NT2/D1 (cell line): ENCODE results near the gene CHRNB4.

ENCODE experiments used
- DNase-seq: peaks from one replicate; pipeline ENCODE4 v3.0.0-alpha.2; 2011; ENCODE audit warnings: low read depth, low spot score
- H3K27me3 ChIP-seq: 2 replicates; pipeline ENCODE4 v1.6.0; 2011; ENCODE audit warnings: mild to moderate bottlenecking; ENCODE audit not compliant: insufficient read length, insufficient read depth
- H3K36me3 ChIP-seq: 2 replicates; pipeline ENCODE4 v1.6.1; 2011; ENCODE audit warnings: mild to moderate bottlenecking, low read length, mixed read lengths; ENCODE audit not compliant: insufficient read depth, insufficient read length
- H3K4me1 ChIP-seq: 2 replicates; pipeline ENCODE4 v1.5.1; 2011; ENCODE audit not compliant: insufficient read depth, insufficient read length
- H3K4me3 ChIP-seq: 2 replicates; pipeline ENCODE4 v1.5.1; 2011; ENCODE audit warnings: low read depth; ENCODE audit not compliant: insufficient read length
- H3K9ac ChIP-seq: 2 replicates; pipeline ENCODE4 v1.6.0; 2011; ENCODE audit warnings: low read depth; ENCODE audit not compliant: insufficient read length
- H3K9me3 ChIP-seq: 2 replicates; pipeline ENCODE4 v1.5.1; 2011; ENCODE audit warnings: mild to moderate bottlenecking, low read length; ENCODE audit not compliant: insufficient read depth
- SUZ12 ChIP-seq: IDR thresholded peaks from 2 replicates; pipeline ENCODE4 v1.6.1; 2011; ENCODE audit not compliant: insufficient read length, insufficient read depth; ENCODE audit errors: extremely low read depth
- YY1 ChIP-seq: IDR thresholded peaks from 2 replicates; pipeline ENCODE4 v1.6.1; 2011; ENCODE audit not compliant: insufficient read length, insufficient read depth
- ZNF274 ChIP-seq: IDR thresholded peaks from 2 replicates; pipeline ENCODE4 v1.6.1; 2011; ENCODE audit warnings: mild to moderate bottlenecking, low read depth, low read length

CHRNB4 gene

DNA sequence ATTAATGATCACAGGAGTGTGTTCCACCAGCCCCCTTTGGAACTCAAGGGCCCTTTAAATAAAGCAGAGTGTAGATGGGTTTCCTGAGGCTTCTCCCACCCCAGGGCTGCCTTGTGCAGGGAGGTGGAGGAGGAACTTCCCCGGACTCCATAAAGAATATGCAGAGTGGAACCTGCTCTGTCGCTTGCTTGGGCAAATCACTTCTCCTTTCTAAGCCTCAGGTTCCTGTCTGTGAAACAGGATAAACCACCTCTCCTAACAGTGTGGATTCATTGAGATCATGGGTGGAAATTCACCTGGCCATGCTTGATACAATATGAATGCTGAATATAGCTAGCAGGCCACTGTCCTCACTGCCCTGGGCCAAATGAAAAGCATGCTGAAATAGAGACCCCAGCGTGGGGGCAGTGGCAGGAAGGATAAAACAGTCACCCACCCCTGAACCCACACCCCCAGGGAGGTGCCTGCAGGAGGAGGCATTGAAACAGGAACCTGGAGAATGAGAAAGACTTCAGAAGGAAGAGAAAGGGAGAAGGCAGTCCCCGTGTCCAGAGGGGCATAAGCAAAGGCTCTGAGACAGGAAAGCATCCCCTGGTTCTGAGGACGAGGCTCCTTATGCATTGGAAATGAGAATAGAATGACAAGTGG is 41.1 kb upstream of the CHRNB4 start:
- Histone ChIP-seq H3K4me3 (no peak overlapping the region), H3K9ac (no peak overlapping the region), H3K27me3 (peaks cover 4% of the 10 kb centered on the region), H3K4me1 (no peaks in the 10 kb centered on the region), H3K36me3 (no peaks in the 10 kb centered on the region), H3K9me3 (no peaks in the 10 kb centered on the region)
- DNase-seq = no peak
- no peak for TF ChIP-seq YY1
- TF ChIP-seq SUZ12 = no peak
- no peak for TF ChIP-seq ZNF274

DNA sequence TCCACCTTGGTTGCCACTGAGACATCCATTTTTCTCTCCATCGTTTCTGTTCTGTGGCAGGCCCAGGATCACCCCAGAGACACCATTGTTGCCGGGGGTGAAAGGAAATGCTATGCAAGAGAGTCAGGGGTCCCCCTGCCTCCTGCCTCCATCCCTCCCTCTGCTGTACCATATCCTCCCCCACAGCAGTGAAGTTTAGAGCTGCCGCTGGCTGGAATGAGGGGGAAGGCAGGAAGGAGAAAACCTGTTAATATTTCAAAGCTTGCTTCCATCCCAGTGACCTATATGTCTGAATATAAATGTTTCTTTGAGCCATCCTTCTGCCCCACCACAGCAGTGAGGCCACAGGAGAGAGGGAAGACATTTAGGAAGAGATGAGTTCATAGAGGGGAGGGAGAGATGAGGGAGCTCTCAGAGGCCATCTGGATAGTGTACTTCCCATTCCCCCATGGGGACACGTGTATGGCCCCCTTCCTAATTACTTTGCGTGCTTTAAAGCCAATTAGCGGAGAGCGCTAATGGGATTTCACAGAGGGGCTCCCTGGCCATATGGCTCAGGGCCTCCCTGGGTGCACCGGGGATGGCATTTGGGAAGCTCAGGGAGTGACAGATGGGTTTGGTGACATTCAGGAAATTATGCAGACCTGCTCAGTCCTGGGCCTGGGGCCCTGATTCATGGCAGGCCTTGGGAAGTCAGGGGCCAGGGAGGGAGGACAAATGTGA is 40.4 kb upstream of the CHRNB4 start:
- Histone ChIP-seq H3K27me3 (peaks cover 4% of the 10 kb centered on the region), H3K36me3 (no peaks in the 10 kb centered on the region), H3K9ac (no peak overlapping the region), H3K4me3 (no peak overlapping the region), H3K9me3 (no peaks in the 10 kb centered on the region), H3K4me1 (no peaks in the 10 kb centered on the region)
- TF ChIP-seq SUZ12 = no peak
- no peak for TF ChIP-seq YY1
- TF ChIP-seq ZNF274 = no peak
- no peak for DNase-seq

DNA sequence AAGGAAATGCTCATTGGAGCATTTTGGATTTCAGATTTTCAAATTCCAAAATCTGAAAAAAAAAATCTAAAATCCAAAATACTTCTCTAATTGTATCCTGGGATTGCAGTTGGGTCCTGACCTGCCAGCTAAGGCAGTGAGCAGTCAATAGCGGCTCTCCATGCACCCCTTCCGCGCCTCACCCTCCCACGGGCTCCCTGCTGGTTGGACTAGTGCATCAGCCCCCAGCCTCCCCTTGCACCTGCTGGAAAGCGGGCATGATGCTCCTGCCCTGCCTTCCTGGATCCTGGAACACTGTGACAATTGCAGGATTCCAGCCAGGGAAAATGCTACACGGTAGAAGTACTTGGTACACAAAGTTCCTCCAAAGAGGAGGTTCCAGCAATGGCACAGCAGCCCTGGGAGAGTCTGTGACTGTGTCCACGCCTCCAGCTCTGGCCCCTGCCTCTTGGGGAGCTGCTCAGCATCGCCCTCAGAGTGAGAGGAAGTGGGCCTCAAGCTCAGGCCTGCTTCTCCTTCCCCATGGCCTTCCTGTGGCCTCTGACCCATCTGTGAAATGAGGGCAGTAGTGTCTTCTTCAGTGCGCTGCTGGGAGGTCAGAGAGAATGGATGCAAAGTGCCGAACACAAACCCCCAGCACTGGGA is 39.5 kb upstream of the CHRNB4 start:
- Histone ChIP-seq H3K9ac (no peak overlapping the region), H3K36me3 (no peaks in the 10 kb centered on the region), H3K4me3 (no peak overlapping the region), H3K9me3 (no peaks in the 10 kb centered on the region), H3K27me3 (peaks cover 10% of the 10 kb centered on the region), H3K4me1 (no peaks in the 10 kb centered on the region)
- TF ChIP-seq ZNF274 (no peak), SUZ12 (no peak), YY1 (no peak)
- DNase-seq = no peak

DNA sequence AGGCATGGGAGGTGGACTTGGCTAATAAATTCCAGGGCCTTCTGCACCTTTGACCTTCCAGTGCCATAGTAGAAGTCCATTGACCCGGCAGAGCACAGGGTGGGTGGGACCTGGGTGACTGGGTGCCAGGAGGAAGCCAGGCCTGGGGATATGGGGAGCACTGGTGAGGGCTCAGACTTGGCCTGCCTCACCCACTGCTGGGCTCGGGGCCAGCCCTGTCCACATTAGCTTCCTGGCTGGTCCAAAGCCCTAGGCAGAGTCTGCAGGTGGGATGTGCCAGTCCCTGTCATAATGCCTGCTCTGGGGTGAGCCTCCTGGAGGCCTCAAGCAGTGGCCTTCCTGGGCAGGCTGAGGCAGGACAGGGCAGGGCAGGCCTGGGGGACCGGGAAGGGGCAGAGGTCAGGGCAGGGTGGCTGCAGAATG is 38.1 kb upstream of the CHRNB4 start:
- Histone ChIP-seq H3K27me3 (peaks cover 25% of the 10 kb centered on the region), H3K9ac (no peak overlapping the region), H3K9me3 (no peaks in the 10 kb centered on the region), H3K4me3 (no peak overlapping the region), H3K36me3 (no peaks in the 10 kb centered on the region), H3K4me1 (peaks cover 2% of the 10 kb centered on the region)
- no peak for DNase-seq
- TF ChIP-seq SUZ12 = no peak
- no peak for TF ChIP-seq ZNF274
- no peak for TF ChIP-seq YY1

DNA sequence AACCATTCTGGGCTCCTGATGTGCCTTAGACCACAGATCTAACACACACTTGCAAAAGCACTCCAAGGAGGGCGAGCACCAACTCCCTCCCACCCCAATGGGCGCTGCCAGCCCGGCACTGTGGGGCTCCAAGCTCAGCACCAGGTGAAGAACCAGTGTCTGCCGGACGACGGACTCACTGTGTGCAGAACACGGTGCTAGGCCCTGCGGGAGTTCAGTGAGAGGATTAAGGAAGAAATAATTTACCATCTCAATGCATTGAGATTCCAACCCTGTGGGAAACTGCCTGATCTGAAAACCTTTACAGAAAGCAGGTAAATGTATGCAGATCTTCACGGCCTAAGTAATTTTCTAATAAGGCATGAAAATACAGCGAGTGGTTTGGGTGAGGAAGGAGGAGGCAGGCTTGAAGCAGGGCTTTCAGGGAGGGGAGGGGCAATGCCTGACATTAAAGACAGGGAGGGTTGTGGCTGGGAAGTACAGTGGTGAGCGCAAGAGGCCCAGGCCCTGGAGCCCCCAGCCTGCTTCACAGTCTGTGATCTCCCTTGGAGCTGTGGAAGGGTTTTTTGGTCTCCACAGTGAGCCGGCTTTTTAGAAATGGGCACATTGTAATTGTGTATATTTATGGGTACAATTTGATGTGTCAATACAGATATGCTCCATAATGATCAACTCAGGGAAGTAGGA is 35.6 kb upstream of the CHRNB4 start:
- TF ChIP-seq YY1 = no peak
- TF ChIP-seq SUZ12 = no peak
- no peak for TF ChIP-seq ZNF274
- Histone ChIP-seq H3K4me1 (peaks cover 13% of the 10 kb centered on the region), H3K27me3 (peaks cover 44% of the 10 kb centered on the region)

DNA sequence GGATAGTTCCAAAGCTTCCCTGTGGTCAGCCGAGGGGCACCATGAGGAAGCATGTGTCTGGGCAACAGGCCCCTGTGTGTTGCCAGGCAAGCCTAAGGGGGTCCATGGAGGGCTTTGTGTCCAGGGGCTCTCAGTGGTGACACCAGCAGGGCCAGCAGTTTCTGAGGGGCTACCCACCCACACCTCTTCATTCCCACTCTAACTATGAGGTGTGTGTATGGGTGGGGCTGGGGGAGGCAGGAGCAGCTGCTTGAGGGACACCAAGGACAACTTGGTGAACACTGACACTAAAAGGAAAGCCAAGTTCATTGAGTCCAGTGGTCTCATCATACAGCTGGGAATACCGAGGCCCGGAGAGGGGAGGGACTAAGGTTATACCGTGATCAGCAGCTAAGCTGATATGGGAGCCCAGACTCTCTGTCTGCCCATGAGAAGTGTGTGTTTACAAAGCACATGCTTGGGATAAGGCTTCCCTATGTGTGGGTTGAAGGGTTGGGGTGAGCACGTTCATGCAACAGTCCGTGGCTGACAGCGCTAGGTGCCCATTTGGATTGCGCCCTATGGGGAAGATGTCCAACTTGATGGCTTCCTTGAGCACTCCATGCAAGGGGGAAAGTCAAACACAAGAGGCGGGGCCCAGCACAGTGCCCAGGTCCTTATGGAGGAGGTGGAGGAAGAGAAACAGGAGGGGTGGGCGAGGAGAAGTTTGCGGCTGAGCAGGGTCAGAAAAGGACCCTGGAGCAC is 34.8 kb upstream of the CHRNB4 start:
- H3K36me3 ChIP-seq = no peaks in the 10 kb centered on the region
- peaks cover 51% of the 10 kb centered on the region for H3K27me3 ChIP-seq
- TF ChIP-seq SUZ12 (no peak), YY1 (no peak), ZNF274 (no peak)
- H3K9ac ChIP-seq = no peak overlapping the region
- peaks cover 13% of the 10 kb centered on the region for H3K4me1 ChIP-seq
- no peak for DNase-seq
- H3K4me3 ChIP-seq = no peak overlapping the region
- no peaks in the 10 kb centered on the region for H3K9me3 ChIP-seq

More for the DNA sequence above, 35.6 kb upstream of the CHRNB4 start:
- no peak overlapping the region for H3K9ac ChIP-seq
- no peak overlapping the region for H3K4me3 ChIP-seq
- DNase-seq = peak; percentile 40
- H3K36me3 ChIP-seq = no peaks in the 10 kb centered on the region
- H3K9me3 ChIP-seq = no peaks in the 10 kb centered on the region

DNA sequence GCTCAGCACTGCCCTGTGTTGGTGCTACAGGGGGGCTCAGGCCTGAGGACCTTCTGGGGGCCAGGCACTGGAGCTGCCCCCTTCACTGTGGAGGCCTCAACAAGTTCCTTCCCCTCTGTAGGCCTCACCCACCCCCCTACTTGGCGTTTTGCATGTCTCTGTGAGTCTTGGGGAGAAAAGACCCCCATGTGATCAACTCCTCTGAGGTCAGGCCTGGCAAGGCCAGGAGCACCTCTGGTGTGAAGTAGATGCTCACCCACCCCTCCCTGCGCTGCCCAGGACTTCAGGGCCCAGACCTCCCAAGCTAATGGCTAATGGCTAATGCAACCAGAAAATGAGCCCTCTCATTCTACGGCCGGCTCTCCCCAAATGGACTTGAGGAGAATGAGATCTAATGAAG is 34.2 kb upstream of the CHRNB4 start:
- Histone ChIP-seq H3K4me1 (peaks cover 13% of the 10 kb centered on the region), H3K4me3 (no peak overlapping the region), H3K9me3 (no peaks in the 10 kb centered on the region), H3K9ac (no peak overlapping the region), H3K36me3 (no peaks in the 10 kb centered on the region), H3K27me3 (peaks cover 52% of the 10 kb centered on the region)
- DNase-seq = no peak
- TF ChIP-seq YY1 = no peak
- TF ChIP-seq SUZ12 = no peak
- TF ChIP-seq ZNF274 = no peak
